ENCODE results near the gene COL6A5. TPM values are rescaled to one million over a fixed set of nuclear protein-coding genes. Genes with fewer than 3 reads are reported as not detected.

COL6A5 gene
- total and polyA plus RNA-seq, 2 of the 13 experiments (the other 11 are each of a cell fraction or from before 2014, with no cell fraction given), result not detected

DNA sequence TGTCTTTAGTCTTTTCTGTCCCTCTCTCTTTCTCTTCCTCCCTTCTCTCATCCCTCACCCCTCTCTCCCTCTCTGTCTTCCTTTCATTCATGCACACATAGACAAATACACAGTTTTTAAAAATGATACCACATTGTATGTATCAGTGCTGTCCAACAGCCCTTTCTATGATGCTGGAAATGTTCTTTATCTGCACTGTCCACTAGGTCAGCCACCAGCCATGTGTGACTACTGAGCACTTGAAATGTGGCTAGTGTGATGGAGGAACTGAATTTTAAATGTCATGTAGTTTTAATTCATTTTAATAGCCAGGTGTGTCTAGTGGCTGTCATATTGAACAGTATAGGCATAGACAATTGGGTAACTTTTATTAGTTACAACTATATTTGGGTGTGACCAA is 34.9 kb downstream of the COL6A5 start:
- ChIA-PET POLR2A (no interaction called here), CTCF (ENCODE audit: low intra/inter-chr PET ratio, low total read pairs) (no interaction called here)
- DNase-seq (ENCODE audit: low spot score) (no peak), ATAC-seq (no peak), FAIRE-seq (no peak)
- Histone ChIP-seq H3K4me2 (ENCODE audit: low read depth, low read length) (no peak overlapping the region), H3K4me3 (replicated peaks in 1 of 3; ENCODE audit: insufficient read depth in 1 of 3, low read depth in 2 of 3, low read length in 3 of 3) (no peak overlapping the region), H3K36me3 (replicated peaks in 1 of 2; ENCODE audit: control insufficient read depth in 1 of 2, insufficient read depth in 2 of 2, low read length in 2 of 2) (no peaks in the 10 kb centered on the region), H3K27ac (ENCODE audit: extremely low read length, insufficient read depth, low read length) (no peak overlapping the region), H3K9ac (ENCODE audit: insufficient read depth, low read depth, low read length) (no peak overlapping the region), H3K4me1 (ENCODE audit: insufficient read depth, low read length) (no peaks in the 10 kb centered on the region), H3K79me2 (ENCODE audit: insufficient read depth, low read length) (no peaks in the 10 kb centered on the region), H2AFZ (ENCODE audit: low read length) (no peak overlapping the region), H4K20me1 (ENCODE audit: insufficient read depth, low read length) (no peaks in the 10 kb centered on the region), H3K27me3 (ENCODE audit: control insufficient read depth in 1 of 2, insufficient read depth in 2 of 2, low read length in 2 of 2) (no peaks in the 10 kb centered on the region), H3K9me3 (ENCODE audit: low read length) (no peaks in the 10 kb centered on the region)
- TF ChIP-seq, protein P1, sequence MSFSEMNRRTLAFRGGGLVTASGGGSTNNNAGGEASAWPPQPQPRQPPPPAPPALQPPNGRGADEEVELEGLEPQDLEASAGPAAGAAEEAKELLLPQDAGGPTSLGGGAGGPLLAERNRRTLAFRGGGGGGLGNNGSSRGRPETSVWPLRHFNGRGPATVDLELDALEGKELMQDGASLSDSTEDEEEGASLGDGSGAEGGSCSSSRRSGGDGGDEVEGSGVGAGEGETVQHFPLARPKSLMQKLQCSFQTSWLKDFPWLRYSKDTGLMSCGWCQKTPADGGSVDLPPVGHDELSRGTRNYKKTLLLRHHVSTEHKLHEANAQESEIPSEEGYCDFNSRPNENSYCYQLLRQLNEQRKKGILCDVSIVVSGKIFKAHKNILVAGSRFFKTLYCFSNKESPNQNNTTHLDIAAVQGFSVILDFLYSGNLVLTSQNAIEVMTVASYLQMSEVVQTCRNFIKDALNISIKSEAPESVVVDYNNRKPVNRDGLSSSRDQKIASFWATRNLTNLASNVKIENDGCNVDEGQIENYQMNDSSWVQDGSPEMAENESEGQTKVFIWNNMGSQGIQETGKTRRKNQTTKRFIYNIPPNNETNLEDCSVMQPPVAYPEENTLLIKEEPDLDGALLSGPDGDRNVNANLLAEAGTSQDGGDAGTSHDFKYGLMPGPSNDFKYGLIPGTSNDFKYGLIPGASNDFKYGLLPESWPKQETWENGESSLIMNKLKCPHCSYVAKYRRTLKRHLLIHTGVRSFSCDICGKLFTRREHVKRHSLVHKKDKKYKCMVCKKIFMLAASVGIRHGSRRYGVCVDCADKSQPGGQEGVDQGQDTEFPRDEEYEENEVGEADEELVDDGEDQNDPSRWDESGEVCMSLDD (CRISPR knock-in tag; IDR thresholded peaks at IDR 0.05; ENCODE audit: borderline replicate concordance), result no peak
- TF ChIP-seq PLRG1 (conservative IDR thresholded peaks at IDR 0.05) (no peak), ZNF232 (CRISPR knock-in tag; IDR thresholded peaks at IDR 0.05; ENCODE audit: borderline replicate concordance) (no peak), ZNF567 (CRISPR knock-in tag; IDR thresholded peaks at IDR 0.05; ENCODE audit: borderline replicate concordance) (no peak)
- TF ChIP-seq, protein P2, sequence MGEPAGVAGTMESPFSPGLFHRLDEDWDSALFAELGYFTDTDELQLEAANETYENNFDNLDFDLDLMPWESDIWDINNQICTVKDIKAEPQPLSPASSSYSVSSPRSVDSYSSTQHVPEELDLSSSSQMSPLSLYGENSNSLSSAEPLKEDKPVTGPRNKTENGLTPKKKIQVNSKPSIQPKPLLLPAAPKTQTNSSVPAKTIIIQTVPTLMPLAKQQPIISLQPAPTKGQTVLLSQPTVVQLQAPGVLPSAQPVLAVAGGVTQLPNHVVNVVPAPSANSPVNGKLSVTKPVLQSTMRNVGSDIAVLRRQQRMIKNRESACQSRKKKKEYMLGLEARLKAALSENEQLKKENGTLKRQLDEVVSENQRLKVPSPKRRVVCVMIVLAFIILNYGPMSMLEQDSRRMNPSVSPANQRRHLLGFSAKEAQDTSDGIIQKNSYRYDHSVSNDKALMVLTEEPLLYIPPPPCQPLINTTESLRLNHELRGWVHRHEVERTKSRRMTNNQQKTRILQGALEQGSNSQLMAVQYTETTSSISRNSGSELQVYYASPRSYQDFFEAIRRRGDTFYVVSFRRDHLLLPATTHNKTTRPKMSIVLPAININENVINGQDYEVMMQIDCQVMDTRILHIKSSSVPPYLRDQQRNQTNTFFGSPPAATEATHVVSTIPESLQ (CRISPR knock-in tag; conservative IDR thresholded peaks at IDR 0.05), result no peak
- TF ChIP-seq, protein P3, sequence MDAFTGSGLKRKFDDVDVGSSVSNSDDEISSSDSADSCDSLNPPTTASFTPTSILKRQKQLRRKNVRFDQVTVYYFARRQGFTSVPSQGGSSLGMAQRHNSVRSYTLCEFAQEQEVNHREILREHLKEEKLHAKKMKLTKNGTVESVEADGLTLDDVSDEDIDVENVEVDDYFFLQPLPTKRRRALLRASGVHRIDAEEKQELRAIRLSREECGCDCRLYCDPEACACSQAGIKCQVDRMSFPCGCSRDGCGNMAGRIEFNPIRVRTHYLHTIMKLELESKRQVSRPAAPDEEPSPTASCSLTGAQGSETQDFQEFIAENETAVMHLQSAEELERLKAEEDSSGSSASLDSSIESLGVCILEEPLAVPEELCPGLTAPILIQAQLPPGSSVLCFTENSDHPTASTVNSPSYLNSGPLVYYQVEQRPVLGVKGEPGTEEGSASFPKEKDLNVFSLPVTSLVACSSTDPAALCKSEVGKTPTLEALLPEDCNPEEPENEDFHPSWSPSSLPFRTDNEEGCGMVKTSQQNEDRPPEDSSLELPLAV (CRISPR knock-in tag; conservative IDR thresholded peaks at IDR 0.05; ENCODE audit: low read depth), result no peak
- BruUV-seq (replicated peaks), result no TSS peak
- intact Hi-C loops (cut with micrococcal nuclease; ENCODE audit: unreplicated experiment), result no loop called here
- in situ Hi-C loops (cut with HindIII; ENCODE audit: extremely low pct_ligation_motif_present, low pct_unique_long_range_greater_than_20kb), result no loop called here
